Dermis microvascular lymphatic vessel endothelial cell (primary cell): ENCODE data around the gene SPDYE4. TPM values are rescaled to one million over a fixed set of nuclear protein-coding genes. Genes with fewer than 3 reads are reported as not detected.
A peak's percentile ranks its signal among the peaks of the same experiment; 100 is the strongest.

Experiments used
- DNase-seq, 2 donors: peaks; one replicate each; pipeline versions ENCODE4 v3.0.0 to v3.0.0-alpha.2; 2010; ENCODE audit warnings: low read depth in 2 of 2
- total RNA-seq: library from RNA; depleted of rRNA; stranded (reverse); fragments of >200 nt; gene quantifications from 2 replicates; pipeline ENCODE4 v1.2.1, GENCODE V29; 2014

SPDYE4 gene
- total RNA-seq, 1 donor from 2014 or later = not detected

DNA sequence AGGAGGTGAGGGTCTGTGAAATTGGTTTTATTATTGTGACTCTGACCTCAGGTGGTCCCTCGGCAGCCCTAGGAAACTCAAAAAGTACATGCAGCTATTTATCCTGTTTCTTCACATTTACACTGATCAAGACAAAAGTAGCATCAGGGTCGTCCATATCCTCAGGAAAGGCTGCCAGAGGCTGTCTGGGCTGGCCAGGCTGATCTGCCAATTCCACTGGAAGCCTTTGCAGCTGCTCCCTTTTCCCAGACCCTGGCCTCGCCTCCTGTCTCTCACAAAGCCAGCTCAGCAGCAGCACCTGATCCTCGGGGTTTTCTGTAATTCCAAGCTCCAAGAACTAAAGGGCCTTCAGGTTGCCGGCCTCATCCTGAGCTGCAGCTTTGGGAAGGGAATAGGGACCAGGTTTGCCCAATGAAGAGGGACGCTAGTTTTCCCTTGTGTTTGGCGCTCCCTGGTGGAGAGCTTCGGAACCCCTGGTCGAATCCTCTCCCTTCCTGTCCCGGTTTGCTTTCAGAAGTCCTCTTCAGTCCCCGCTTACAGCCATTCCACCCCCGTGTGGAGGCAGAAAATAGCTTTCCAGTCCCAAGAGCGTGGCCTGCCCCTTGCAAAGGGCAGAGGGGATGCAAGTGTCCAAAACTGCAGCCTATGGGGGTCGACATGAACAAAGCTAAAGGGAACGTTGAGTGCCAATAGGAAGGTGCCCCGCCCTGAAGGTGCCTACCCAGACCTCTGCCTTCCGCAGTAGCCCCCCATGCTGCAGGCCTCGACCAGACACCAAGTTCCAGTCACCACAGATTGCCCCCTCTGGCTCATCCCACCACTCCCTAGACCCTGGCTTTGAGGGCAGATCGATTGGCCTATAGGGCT, 27.4 kb upstream of the SPDYE4 start:
- peak; percentile 45 to 57 for DNase-seq

DNA sequence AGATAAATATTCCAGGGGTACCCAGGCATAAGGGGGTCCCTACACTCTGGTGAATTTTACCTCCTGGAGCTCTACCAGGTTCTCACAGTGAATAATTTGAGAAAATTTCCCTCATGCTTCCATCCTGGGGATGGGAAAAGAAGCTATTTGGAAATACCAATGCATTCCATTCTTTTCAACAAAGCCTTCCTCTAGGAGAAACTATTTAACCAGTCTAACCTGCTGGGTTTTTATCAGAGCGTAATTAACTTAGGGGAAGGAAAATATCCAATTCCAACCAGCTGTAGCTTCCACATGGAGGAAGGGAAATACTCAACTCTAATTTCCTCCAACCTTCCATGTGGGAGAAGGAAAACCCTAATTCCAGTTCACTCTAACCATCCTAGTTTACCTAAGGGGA, 23.8 kb upstream of the SPDYE4 start:
- DNase-seq = no peak

DNA sequence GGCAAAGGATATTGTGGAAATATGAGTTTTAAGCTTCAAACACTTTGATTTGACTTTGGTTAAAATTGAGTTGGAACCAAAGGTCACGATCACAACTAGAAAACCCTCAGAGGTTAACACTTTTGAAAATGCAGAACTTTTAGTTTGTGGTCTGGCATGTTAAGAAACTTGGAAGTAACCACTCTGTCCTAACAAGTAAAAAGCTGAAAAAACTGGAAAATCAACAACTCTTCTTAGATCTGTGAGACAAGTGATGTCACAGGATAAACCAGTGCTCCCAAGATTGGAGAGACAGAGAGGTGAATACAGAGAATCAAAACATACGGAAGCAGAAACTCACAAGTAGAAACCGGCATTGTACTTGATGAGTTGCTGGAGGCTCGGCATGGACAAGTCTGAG, 23.4 kb upstream of the SPDYE4 start:
- DNase-seq = no peak

DNA sequence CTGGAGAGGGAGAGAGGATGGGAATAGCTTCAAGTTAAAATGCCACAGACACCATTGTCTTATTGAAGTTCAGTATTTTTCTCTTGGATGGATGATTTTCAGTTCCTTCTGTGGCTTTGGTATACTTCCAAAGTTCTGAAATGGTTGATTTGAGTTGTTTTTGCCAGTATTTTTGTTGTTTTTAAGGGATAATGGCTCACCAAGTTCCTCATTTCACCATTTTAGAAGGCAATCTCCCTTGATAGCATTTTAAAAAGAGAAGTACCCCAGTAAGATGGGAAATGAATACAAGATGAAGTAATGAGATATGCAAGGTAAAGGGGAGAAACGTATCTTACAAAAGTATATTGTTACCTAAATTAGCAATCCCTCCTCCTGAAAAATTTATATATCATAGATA, 18.5 kb upstream of the SPDYE4 start:
- DNase-seq = no peak

DNA sequence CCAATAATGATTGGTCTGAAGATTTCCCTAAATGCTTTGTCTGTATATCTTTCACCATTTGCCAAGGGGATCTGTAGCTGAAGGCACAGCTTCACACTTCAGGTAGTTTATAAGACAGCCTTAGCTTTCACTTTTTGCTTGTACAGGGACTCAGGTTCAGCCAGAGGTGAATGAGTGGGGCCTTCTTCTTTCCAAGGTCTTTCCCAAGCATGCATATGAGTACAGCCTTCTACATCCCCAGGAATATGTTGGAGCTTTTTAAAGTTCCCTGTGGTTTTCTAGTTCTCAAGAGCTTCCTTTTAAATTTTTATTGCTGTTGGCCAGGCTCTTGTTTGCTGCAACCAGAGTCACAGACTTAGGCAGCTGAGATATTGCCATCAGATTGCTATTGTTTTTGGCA, 17.9 kb upstream of the SPDYE4 start:
- no peak for DNase-seq

DNA sequence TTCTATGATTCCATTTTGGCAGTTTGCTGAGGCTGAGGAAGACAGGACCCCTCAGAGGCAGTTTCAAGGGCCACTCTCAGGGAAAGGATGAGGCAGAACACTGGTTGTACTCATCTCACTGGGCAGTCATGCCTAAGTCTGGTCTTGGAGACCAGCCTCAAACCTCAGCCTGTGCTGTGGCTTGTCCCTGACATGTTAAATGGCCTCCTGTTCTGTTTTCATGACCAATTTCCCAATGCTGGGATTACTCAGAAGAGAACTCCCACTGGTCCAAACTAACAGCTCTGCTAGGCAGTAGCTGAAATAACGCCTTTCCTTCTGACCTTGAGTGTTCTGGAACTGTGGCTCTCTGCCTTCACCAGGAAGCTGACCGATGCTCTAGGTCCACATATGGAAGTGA, 8.4 kb upstream of the SPDYE4 start:
- DNase-seq = no peak

DNA sequence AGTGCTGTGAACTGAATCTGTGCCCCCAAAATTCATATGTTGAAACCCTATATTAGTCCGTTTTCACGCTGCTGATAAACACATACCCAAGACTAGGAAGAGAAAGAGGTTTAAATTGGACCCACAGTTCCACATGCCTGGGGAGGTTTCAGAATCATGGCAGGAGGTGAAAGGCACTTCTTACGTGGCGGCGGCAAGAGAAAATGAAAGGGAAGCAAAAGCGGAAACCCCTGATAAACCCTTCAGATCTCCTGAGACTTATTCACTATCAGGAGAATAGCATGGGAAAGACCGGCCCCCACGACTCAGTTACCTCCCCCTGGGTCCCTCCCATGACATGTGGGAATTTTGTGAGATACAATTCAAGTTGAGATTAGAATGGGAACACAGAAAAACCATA, 3.7 kb upstream of the SPDYE4 start:
- no peak for DNase-seq

DNA sequence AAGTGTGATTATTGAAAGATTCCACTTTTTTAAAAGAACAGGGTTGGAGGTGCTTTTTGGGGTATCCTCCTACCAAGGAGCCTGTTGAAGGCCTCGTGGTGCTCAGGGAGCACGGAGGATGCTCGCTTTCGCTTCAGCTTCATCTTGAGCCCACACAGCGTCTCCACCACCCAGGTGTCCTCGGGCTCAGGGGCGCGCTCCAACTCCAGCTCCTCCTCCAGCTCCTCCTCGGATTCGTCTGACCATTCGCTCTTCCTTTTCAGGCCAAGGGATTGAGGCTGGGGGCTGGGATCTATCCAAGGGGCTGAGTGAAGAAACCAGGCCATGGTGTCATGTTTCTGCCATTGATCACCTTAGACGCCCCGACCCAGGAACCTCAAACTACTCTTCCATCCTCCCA, 1.2 kb downstream of the SPDYE4 start:
- DNase-seq = no peak

DNA sequence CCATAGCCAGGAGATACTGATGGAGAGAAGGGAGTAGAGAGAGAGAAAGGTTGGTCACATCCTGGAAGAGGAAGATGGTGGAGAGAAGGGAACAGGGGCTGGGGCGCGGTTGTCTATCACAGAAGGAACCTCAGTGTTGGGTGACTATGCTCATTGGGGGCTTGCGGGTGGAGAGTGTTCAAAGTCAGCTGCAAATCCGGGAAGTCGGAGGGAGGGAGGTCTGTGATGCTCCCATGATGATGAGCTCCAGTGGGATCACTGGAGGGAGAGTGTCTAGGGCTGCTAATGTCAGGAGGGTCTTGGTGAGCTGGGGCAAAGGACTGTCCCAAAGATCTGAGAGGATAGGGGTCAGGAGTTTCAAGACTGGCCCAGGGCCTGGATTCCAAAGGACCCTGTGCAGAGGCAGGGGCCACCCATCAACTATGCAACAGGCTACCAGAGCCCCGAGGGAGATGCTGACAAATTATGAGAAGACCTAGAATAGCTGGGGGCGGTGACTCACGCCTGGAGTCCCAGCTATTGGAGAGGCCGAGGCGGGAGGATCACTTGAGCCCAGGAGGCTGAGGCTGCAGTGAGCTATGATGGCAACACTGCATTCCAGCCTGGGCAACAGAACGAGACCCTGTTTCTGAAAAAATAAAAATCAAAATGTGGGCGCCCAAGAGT, 2.6 kb downstream of the SPDYE4 start:
- DNase-seq = no peak

DNA sequence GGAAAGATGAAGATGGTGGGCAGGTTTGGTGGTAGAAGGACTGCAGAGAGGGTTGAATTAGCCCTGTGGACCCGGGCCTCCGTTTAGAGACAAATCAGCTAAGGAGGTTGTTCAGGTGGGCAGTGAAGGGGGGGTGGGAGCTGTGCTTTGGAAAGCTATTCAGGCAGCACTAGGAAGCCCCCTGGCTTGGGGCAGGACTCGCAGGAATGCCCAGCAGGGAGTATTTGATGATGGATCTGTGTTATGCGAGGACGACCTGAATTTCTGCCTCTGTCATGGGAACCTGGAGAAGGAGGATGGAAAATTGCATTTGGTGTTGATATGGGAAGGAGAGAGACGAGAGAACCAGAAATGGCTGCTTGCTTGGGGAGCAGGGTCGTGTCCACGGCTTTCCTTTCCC, 3.5 kb downstream of the SPDYE4 start:
- DNase-seq = no peak

DNA sequence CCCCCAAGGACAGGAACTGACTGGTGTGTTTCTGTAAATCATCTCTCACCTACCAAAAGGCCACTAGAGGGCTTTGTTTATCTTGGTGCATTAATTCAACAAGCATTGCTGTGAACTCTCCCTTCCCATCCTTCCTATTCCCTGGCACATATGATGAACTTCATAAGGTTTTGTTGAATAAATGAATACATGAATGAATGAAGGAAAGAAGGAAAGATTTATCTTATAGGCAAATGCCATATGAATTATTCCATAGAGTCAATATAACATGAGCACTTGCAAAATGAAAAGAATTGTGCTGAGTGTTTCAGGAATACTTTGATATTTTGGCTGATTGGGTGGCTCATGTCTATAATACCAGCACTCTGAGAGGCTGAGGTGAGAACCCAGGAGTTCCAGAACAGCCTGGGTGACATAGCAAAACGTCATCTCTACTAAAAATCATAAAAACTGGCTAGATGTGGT, 4.3 kb downstream of the SPDYE4 start:
- peak; percentile 33 to 35 for DNase-seq

DNA sequence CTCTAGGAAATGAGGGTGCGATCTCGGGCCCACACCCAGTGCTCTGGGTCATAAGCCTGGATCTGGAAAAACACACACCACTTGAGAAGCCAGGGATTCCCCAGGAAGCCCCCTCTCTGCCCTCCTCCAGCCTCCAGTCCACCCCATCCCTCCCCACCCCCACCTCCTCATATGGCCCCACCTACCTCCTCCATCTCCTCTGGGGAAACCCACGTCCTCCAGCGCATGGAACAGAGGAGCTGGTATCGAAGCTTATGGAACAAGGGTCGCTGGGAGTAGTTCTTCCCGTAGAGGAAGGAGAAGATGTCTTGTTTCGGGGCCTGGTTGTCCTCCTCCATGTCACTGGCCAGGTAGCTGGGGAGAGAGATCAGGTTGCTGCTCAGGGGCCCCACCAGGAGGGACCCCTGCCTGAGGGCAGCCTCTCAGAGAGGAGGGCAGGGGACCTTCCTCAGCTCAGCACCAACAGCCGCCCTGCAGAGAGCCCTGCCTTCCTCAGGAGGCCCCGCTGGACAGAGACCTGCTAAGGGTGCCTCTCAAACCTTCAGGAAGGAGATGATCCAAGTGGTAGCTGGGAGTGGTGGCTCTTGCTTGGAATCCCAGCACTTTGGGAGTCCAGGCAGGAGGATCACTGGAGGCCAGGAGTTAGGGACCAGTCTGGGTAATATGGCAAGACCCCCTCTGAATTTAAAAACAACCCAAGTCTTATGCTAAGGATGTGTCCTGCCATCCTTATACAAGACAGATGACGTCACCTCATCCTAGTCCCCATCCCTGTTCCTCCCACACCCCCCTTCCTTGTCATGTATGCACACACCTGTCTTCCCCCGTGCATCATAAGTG, 5.0 kb downstream of the SPDYE4 start:
- DNase-seq = no peak

DNA sequence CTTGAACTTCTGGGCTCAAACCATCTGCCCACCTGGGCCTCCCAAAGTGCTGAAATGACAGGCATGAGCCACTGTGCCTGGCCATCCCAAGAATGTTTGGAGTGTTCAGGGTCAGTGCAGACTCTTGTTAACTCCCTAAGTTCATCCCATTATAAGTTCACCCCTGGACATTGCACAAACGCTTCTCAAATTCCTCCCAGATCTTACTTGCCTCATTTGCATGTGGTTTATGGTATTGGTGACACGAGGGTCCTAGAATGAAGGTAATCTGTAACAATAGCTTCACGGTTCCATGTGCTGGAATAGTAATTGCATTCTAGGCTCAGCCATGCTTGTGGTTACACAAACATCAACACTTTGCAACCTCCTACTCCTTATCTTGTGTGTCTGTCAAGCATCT, 8.7 kb downstream of the SPDYE4 start:
- DNase-seq = no peak

DNA sequence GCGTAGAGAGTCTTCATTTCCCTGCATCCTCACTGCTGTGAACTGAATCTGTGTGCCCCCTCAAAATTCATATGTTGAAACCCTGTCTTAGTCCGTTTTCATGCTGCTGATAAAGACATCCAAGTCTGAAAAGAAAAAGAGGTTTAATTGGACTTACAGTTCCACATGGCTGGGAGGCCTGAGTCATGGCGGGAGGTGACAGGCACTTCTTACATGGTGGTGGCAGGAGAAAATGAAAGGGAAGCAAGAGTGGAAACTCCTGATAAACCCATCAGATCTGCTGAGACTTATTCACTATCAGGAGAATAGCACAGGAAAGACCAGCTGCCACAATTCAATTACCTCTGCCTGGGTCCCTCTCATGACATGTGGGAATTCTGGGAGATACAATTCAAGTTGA, 10.6 kb downstream of the SPDYE4 start:
- no peak for DNase-seq

DNA sequence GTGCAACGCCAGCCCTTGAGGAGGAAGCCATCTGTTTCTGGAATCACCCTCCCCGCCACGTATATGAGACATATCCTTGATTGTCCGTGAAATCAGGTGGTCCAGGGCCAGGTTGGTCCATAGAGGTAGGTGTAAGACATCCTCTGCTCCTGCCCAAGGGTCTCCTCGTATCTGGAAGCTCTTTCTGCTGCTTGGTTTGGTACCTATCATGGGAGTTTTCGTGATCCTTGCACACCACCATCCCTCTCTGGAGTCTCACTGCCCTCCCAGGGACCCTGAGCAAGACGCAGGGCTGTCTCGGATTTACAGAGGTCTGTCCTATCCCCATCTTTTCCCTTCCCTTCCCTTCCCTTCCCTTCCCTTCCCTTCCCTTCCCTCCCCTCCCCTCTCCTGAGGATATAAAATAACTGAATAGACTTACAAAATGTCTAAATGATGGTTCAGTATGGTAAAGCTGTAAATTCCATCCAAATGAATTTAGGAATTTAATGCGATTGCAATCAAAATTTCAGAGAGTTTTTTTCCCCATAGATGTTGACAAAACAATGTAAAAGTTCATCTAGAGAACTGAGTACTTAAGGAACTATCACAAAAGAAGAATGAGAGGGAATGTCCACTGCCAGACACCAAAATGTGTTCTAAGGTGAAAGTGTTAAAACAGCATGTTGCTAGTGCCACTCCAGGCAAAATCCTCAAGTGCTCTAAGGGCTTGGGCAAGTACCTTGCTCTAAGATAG, 11.7 kb downstream of the SPDYE4 start:
- no peak for DNase-seq

DNA sequence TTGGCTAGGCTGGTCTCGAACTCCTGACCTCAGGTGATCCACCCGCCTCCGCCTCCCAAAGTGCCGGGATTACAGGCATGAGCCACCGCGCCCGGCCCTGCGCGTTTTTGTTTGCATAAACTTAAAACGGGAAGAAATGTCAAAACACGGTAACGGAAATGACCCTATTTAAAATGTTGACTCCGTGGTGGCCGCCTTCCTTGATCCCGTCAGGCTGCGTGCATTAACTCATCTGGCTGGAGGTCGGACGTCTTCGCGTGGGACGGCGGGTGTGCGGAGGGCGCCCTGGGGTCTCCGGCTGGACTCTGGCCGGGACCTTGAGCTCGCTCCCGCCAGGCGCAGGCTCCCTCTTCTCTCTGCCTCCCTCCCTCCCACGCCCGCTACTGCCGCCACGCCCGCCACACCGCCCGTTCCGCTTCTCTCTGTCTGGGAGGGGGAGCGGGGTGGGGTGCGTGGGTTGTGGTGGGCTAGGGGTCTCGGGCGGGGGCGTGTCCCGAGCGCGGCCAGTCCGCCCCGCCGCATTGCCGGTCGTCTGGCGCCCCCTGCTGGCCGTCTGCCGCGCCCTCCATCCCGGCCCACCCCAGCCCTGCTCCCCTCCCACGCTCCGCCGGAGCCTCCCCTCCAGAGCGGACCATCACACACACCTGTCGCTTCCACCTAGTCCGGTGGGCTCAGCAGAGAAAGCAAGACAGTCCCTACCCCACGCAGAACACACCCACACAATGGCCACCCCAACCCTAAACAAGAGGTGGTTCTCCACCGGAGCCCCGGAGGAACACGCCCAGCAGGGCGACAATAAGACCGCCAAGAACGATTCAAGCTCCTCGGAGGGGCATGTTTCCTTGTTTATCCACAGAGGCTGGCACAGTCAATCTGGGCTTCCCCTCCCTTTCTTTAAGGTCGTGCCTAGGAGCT, 12.5 kb downstream of the SPDYE4 start:
- DNase-seq = peak; percentile 15 to 50

DNA sequence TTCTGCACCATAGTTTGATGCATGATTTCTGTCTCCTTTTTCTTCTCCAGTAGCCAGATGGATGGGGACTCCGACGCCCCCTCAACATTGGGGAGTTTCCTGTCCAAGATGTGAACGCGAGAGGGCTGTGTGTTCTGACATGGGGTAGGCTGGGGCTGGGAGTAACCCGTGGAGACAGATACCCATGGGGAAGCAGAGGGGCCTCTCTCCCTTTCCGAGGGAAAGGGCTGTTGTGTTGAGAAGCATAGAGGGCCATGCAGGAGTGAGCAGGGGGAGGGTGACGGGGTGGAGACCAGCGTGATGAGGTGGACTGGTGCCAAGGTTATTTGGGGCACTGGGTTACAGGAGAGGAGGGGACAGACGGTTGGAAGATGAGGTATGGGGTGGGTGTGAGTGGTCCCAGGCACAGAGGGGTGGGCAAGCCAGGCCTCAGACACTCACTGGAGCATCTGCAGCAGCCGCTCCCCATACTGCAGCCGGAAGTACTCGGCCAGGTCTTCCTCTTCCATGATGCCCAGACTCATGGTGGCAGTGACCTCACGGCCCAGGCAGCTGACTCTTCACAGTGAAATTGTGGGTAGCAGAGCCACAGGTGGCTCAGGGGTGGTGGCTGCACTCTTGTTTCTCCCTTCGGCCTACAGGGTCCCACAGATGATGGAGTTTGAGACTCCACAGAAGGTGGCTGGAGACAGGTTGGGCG, 14.1 kb downstream of the SPDYE4 start:
- no peak for DNase-seq

DNA sequence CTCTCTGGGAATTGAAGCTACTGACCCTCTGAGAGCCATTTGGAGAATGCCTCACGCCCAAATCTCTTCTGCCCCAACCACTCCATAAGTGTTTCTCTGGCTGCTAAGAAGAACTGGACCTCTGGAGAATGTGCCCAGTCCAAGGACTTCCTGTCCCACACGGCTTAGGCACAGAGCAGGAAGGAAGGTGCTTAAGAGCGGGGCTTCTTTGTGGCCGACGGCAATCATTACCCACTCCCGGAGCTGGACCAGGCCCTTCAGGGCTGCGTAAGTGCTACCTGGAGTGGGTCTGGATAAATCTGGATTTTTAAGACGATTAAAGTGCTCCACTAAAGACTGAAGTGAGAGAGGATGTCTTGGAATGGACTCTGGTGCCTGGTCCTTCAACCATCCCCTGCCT, 15.5 kb downstream of the SPDYE4 start:
- no peak for DNase-seq

DNA sequence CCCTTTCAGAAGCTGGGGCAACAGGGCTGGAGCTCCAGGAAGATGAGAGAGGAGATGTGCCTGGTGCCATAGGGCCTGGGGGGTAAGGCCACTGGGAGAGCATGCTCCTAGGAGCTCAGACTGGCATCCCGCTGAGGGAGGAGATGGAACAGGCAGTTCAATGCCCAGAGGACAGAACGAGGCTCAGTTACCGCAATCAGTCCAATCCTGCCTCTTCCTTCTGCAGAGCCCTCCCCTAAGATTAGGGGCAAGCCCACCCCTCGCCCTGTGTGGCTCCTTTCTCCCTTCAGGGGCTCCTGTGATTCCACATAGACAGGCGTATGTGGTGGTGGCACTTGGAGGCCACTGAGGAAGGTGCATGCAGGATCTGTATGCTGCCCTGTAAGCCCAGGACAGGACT, 16.1 kb downstream of the SPDYE4 start:
- no peak for DNase-seq

DNA sequence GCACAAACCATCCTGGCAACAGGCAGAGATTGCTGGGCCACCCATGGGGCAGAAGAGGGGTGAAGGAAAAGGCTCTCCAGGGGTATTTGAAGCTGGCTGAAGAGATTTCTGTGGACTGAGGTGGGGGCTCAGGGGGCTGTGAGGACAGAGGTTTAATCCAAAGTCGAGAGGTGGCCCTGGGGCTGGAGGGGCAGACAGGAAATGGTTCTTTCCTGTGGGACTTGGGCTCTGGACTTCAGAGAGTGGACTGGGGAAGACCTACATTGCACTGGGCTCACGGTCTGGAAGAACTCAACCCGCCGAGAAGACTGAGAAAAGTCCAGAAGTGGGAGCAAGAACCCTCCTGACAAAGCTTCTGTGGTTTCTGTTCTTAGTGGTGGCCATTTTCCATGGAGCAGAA, 16.6 kb downstream of the SPDYE4 start:
- no peak for DNase-seq
